ENCODE measurements around the gene PDF.
"Not testable (repeated sequence)": the region's sequence is repeated elsewhere in the genome, so short reads cannot be mapped to it uniquely, and the experiment has no call there.

Gene PDF, protein sequence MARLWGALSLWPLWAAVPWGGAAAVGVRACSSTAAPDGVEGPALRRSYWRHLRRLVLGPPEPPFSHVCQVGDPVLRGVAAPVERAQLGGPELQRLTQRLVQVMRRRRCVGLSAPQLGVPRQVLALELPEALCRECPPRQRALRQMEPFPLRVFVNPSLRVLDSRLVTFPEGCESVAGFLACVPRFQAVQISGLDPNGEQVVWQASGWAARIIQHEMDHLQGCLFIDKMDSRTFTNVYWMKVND

DNA sequence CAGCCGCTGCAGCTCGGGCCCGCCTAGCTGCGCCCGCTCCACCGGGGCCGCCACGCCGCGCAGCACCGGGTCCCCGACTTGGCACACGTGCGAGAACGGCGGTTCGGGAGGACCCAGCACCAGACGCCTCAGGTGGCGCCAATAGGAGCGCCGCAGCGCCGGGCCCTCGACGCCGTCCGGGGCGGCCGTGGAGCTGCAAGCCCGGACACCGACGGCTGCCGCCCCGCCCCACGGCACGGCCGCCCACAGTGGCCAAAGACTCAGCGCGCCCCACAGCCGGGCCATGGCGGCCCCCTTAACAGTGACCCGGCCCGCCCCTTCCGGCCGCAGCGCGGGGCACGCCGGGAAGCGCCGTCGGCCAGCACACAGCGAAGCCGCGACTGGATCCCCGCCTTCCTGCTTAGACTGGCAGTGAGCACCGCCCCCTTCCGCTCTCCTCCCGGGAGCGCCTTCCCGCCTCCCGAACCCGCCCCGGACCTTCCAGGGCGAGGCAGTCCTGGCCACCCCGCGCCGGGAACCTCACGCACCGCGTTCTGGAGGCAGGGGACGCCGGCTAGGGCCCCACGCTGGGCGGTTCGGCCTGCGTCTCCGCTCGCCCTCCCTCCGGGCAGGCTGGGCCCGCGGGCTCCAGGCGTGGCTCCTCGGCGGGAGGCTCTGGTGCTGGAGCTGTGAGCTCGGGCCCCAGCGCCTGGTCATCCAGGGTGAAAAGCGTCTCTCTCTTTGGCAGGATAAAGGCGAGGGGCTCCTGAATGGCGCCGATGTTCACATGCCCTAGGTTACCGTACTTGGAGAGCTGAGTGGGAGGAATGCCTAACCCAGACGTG lies at the start of gene PDF:
Gene PDF, minus strand, starts transcription at position 303 of the 824 bp plus-strand sequence. Its CDS starts 18 bp downstream, at position 285.
- peak; percentile 96 for DNase-seq

DNA sequence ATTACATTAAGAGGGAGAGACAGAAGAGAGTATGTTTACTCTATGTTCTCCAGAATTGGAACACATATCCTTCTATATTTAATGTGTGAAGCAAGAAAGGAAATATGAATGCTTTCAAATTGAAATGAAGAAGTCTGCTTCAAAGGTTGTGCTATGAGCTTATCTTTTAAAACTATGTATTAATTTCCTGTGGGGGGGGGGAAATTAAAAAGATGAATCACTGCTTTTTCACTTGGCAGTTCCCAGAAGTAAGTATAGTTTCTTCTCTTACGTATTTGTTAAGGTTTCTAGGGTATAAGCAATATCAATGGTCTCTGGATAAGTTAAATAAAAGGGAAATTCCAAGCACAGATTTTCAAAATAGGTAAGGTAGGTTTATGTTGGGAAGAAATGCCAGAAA lies 48.4 kb upstream of the PDF start:
- DNase-seq = no peak

DNA sequence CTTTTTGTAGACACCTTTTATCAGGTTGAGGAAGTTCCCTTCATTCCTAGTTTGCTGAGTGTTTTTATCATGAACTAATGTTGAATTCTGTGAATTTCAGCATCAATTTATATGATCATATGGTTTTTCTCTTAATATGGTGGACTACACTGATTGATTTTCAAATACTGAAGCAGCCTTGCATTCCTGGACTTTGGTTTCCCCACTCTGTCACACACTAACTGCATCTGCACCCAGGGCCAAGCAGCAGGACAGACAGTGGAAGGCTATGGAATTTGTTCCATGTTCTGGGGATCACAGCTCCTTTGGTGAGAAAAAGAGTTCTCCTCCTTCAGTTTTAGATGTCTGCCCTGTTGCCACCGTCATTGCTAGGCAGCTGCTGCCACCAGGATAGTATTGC lies 47.6 kb upstream of the PDF start:
- DNase-seq = no peak

DNA sequence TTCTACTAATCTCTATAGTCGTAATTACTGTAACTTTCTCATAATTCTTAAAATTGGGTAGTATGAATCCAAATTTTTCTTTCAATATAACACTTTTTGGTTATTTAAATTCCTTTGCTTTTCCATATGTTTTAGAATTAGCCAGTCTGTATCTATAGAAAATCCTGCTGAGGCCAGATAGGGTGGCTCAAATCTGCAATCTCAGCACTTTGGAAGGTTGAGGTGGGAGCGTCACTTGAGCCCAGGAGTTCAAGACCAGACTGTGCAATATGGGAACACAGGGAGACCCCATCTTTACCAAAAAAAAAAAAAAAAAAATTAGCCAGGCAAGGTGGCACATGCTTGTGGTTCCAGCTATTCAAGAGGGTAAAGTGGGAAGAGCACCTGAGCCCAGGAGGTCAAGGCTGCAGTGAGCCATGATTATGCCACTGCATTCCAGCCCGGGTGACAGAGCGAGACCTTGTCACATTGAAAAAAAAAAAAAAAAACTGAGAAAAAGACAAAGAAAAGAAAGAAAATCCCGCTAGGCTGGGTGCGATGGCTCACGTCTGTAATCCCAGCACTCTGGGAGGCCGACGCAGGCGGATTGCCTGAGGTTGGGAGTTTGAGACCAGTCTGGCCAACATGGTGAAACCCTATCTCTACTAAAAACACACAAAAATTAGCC lies 46.1 kb upstream of the PDF start:
- no peak for DNase-seq

DNA sequence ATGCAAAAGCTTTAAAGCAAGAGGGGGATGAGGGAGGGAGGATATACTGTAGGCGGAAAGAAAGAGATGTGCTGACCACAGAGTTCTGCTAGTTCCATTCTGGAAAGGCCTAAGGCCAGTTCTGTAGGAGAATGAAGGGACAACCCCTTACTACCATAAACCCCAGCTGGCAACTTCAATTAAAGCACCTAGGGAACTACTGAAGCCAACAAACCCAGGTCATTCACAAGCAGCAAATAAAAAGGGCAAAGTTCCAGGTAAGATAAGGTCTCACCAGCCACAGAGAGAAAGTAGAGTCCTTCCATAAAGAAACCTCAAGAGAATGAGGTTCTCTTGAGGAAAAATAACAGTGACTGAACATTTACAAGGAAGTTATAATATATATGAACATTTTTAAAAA lies 42.6 kb upstream of the PDF start:
- no peak for DNase-seq

DNA sequence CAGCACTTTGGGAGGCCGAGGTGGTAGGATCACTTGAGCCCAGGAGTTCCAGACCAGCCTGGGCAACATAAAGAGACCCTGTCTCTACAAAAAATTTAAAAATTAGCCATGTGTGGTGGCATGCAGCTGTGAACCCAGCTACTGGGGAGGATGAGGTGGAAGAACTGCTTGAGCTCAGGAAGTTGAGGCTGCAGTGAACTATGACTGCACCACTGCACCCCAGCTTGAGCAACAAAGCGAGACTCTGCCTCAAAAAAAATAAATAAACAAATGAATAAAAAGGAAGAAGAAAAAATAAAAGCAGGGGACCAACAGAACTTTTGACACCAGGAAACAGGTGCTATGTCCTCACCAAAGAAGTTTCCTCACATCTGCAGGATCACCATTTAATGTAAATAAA lies 41.2 kb upstream of the PDF start:
- no peak for DNase-seq

DNA sequence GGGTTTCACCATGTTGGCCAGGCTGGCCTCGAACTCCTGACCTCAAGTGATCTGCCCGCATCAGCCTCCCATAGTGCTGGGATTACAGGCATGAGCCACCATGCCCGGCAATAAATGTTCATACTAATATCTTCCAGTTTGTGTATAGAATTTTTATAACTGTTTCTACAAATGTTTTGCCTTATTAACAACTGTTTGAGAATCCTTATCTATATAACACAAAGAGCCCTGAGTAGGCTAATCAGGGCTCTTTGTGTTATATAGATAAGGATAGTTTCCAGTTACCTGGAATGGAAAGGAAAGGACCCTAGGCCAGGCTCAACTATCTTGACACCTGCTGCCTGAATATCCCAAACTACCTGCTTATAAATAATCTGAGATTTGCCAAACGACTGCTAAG lies 38.5 kb upstream of the PDF start:
- DNase-seq = no peak

DNA sequence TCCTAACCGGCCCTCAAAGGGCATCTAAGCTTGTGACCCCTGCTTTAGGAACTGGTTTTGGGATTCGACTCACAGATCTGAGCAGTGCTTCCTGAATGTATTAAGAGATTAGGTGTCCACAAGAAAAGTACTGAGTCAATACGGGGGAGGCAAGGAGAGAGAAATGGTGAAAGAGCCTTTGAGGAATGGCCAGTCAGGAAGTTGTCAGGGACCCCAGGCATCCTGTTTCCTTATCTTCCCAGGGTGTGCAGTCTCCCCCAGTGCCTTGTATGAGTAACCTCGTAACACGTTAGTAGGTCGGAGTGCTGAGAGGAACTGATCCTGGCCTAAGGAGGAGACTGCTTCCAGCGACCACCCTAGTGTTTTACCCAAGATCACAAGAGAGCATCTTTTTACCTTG lies 37.6 kb upstream of the PDF start:
- DNase-seq = no peak

DNA sequence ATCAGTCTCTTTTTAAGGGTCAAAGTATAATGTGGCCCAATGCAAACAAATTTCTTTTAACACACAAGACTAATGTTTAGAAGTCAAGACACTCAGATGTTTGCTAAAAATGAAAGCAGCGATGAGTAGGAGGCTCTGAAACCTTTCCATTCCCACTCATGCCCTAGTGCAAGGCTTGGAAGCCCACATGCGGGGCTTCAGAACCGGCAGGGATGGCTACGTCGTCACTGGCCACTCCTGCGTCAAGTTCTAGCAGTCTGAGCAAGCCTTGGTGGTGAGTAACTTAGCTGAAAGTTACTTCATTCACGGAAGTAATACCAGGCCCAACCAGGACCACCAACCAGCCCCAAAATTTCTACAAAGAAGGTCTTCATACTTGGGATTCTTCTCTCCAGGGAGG lies 36.0 kb upstream of the PDF start:
- no peak for DNase-seq

DNA sequence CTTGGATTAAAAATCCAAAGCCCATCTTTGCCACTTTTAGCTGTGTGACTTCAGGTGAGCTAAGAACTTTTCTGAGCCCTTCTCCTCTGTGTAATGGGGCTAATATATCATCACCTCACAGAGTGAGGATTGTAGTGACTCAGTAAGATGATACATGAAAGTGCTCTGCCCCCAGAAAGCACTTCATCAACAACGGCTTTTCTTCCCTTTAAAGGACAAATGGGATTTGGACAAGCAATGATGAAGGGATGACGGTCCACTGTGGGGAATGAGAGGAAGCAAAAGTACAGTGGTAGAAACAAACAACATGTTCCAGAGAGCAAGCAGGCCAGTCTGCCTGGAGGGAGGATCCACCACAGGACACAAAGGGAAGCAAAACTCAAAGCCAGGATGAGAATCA lies 35.5 kb upstream of the PDF start:
- DNase-seq = no peak

DNA sequence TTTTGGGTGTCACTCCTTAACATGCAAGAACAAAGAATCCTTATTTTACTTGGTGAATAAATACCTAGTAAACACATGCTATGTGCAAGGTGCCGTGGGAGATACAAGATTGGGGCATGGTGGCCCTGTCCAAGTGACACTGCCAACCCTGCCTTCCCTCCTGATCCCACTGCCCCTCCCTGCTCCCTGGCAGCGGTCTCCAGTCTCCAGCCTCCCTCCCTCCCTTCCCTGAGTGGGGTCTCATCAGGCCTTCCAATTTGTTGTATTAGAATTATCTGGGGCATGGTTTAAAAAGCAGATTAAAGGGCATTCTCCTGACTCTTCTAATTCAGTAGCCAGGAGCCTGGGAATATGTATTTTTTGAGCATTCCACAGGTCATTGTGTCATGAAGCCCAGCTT lies 33.7 kb upstream of the PDF start:
- DNase-seq = no peak

DNA sequence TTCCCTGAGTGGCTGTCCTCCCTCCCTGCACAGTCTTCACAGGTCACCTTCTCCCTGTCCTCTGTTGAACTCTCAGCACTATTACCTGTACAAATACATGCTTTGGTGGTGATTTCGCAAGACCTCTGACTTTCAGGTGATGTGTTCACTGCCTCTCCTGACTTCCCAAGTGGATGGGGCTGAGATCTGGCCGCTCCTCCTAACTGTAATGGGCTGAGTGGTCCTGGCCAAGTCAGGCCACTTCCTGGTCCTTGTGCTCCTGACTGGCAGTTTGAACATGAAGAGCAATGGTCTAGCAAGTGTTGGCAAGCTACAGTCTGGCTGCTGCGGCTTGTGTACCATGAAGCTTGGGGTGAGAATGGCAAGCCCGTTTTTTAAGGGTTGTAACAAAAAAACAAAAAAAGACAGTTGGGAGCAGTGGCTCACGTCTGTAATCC lies 32.9 kb upstream of the PDF start:
- no peak for DNase-seq

DNA sequence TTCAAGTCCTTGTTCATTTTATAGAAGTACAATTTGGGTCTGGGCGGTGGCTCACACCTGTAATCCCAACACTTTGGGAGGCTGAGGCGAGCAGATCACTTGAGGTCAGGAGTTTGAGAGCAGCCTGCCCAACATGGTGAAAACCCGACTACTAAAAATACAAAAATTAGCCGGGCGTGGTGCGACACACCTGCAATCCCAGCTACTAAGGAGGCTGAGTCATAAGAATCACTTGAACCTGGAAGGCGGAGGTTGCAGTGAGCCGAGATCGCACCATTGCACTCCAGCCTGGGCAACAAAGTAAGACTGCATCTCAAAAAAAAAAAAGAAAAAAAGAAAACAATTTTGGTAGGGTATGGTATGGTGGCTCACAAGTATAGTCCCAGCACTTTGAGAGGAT lies 29.7 kb upstream of the PDF start:
- DNase-seq = not testable (repeated sequence)

DNA sequence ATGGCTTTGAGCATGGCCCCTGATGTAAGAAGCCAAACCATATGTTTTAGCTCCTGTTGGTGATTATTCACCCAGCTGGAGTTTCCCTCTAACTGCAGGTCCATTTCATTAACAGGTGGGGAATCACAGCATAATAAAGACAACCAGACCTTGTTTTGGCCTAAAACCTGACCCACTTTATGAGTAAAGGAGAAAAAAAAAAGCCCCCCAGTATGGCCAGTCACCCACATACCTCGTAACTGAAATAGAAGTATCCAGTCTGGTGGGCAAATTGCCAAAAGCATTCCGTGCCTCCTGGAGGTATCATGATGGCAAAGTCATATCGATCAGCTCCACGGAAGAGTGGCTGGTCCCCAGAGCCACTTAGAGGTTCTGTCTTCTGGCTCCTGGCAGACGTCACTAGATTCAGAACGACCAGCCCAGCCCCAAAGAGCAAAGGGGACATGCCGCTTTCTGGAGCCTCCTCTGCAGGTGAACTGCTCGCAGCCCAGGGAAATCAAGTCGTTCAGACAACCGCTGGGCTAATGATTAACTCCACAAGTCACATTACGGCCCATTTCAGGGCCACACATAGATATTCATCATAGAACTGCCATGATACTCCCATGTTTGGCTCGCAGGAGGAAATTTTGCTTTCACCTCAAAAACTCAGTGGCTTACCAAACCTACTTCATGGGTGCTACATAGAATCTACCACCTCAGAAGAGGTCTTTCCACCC lies 21.1 kb upstream of the PDF start, which contains the start of gene TMED6:
Gene TMED6, minus strand, starts transcription at position 478 of the 719 bp plus-strand sequence. Its CDS starts 33 bp downstream, at position 445.
- DNase-seq = no peak

DNA sequence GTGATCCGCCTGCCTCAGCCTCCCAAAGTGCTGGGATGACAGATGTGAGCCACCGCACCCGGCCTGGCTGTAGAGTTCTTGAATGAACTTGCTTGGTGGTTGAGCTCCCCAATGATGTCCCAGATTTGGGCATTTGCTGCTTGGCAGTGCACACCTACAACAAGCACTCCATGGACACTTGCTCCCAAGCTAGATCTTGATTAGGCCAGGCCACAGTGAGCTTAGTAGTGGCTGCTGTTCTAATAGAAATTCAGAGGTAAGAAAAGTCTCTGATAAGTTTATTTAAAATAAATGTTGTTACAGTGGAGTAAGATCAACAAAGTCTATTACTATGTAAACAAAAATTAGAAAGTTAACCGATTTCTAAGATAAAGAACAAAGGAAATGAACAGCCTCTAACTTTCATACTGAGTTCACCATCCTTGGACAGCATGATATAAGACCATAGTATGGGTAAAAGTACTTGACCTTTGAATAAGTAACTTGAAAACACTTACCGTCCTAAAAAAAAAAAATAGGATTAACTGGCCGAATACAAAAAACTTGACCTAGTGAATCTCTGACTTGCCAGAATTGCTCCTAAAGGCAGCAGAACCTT lies 20.2 kb upstream of the PDF start:
- no peak for DNase-seq

DNA sequence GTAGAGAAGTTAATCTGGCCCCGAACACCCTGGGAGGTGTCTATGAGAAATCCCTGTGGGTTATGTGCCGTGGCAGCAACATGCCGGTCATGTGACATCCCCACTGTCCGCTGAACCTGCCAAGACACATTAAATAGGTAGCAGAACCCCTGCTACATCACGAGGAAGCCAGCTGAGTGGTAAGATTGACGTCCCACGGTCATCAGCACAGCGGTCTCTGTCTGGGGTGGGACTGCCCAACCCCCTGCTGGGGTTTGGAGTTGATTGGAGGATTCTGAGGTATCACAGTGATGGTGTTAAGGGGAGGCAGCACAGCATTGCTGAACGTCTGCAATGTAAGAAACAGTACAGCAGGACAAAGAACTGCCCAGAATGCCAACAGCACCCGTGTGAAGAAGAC lies 19.1 kb upstream of the PDF start:
- no peak for DNase-seq

DNA sequence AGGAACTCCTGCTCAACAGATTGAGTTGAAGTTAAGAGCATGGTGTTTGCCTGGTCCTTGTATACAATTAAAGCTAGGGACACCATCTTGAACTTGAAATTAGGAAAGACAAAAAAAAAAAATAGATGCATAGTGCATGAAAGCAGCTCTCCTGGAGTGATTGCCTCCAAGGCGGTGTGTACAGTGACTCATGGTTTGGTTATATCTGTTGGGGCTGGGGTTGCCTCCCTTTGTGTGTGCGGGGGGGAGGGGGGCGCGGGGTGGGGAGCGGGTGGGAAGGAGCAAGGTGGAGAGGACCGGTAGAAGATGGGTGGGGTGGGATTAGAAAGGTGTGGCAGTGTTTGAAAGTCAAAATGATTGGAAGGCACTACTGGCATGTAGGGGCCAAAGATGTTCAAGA lies 17.8 kb upstream of the PDF start:
- DNase-seq = no peak

DNA sequence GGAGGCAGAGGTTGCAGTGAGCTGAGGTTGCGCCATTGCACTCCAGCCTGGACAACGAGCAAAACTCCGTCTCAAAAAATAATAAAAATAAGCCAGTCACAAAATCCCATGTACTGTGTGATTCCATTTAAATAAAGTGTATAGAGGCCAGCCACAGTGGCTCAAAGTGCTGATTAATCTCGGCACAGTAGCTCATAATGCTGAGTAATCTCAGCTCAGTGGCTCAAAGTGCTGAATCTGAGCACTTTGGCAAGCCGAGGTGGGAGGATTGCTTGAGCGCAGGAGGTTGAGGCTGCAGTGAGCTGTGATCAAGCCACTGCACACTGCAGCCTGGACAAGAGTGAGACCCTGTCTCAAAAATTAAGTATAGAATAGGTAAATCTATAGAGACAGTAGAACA lies 16.3 kb upstream of the PDF start:
- DNase-seq = no peak

DNA sequence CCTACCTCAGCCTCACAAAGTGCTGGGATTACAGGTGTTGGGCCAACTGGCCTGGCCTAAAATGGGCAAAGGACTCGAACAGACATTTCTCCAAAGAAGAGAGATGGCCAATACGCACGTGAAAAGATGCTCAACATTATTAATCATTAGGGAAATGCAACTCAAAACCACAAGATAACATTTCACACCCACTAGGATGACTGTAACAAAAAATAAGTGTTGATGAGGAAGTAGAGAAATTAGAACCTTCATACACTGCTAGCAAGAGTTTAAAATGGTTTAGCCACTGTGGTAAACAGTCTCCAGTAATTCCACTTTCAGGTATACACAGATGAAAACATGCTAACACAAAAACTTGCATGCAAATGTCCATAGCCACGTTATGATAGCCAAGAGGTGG lies 15.5 kb upstream of the PDF start:
- no peak for DNase-seq

DNA sequence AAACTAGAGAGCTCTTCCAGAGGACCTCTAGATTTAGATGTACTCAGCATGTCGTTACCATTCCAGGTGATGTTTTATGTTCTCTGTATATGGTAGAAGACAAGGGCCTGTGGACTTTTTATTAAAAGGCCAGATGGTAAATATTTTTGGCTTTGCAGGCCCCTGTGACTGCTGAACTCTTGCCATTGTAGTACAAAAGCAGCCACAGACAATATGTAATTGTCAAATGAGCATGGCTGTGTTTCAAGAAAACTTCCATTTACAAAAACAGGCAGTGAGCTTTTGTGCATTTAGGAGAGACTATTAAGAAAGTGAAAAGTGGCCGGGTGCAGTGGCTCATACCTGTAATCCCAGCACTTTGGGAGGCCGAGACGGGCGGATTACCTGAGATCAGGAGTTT lies 13.8 kb upstream of the PDF start:
- no peak for DNase-seq

DNA sequence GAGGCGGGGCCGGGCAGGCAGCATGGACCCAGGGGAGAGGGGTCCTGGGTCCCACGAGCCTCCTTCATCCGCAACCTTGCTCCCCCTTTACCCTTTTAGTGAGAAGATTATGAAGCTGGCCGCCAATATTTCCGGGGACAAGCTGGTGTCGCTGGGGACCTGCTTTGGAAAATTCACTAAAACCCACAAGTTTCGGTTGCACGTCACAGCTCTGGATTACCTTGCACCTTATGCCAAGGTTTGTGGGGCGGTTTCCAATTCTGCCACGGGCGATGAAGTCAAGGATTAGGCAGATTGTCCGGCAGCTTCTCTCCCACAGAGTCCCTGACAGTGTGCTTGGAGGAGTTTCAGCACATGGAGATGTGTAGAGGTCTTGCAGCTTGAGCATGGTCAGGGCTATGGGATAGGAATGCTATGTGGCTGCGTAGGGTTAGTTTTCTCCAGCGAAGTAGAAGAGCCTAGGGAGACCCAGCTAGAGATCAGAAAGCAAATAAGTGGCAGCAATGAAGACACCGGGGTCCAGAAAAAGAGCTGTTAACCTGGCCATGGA lies 9.8 kb upstream of the PDF start:
- no peak for DNase-seq

DNA sequence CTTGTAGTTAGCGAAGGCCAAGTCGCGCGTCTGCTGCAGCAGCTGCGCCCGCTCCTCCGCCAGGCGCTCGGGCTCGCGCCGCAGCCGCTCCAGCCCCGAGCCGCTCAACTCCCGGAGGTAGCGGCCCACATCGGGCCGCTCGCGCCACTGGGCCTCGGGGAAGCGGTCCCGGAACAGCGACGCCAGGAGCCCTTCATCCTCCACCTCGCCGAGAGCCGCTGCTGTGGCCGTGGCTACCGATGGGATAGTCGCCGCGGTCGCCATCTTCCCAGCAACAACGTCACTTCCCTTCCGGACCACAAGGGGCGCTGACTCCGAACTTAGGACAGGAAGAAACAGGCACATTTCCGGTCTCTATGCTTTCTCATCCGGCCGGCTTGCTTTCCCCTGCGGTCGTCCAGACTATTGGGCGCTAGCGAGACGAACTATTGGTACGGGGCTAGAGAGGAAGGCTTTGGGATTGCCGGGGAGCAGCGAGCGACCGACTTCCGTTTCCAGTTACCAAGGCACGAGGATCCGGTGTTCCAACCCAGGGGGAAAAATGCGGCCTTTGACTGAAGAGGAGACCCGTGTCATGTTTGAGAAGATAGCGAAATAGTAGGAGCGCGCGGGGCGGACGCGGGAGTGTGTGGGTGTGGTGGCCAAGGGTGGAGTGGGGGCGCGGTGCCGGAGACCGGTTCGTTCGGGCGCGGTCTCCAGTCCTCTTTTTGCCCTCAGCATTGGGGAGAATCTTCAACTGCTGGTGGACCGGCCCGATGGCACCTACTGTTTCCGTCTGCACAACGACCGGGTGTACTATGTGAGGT lies 9.1 kb upstream of the PDF start, which contains the start of the genes COG8 and NIP7:
Gene COG8, minus strand, starts transcription at position 276 of the 806 bp plus-strand sequence. Its CDS starts 12 bp downstream, at position 264.
Gene NIP7, plus strand, starts transcription at position 484 of the 806 bp plus-strand sequence. Its CDS starts 58 bp downstream, at position 542.
- DNase-seq = peak; percentile 99
